Mammary epithelial cell (primary cell): ENCODE data around the gene ZMYND12.

Experiments used
- EZH2 ChIP-seq: IDR thresholded peaks from 2 replicates; pipeline ENCODE4 v1.6.1; 2012; ENCODE audit warnings: low read length, inconsistent platforms, borderline replicate concordance
- TF ChIP-seq, protein P1 (sequence below), 2 donors: IDR thresholded peaks in 1 of 2; conservative IDR thresholded peaks in 1 of 2; 2 replicates each; pipeline ENCODE4 v1.5.1; 2011 to 2012; ENCODE audit warnings: inconsistent platforms in 2 of 2, low read length in 2 of 2, mild to moderate bottlenecking in 2 of 2, control low read depth in 1 of 2, low read depth in 1 of 2; ENCODE audit not compliant: insufficient read depth in 1 of 2; ENCODE audit errors: extremely low read depth in 1 of 2

DNA sequence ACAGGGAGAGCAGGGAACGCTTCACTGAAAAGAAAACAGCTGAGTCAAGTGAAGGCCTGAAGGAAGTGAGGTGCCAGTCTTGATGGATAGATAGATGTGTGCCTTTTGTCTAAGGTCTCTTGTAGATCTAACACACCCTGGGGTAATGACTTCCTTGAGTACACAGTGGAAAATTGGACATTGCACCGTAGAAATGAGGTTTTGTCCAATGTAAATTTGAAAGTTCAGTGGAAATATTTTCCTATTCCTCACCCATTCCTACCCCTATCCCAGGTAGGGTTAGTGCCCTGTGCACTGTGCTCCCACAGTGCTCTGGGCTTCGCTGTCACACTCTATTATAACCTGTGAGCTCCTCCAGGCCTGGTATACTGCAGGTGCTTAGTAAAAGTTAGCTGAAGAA is 24.3 kb downstream of the ZMYND12 start:
- TF ChIP-seq, protein P1, sequence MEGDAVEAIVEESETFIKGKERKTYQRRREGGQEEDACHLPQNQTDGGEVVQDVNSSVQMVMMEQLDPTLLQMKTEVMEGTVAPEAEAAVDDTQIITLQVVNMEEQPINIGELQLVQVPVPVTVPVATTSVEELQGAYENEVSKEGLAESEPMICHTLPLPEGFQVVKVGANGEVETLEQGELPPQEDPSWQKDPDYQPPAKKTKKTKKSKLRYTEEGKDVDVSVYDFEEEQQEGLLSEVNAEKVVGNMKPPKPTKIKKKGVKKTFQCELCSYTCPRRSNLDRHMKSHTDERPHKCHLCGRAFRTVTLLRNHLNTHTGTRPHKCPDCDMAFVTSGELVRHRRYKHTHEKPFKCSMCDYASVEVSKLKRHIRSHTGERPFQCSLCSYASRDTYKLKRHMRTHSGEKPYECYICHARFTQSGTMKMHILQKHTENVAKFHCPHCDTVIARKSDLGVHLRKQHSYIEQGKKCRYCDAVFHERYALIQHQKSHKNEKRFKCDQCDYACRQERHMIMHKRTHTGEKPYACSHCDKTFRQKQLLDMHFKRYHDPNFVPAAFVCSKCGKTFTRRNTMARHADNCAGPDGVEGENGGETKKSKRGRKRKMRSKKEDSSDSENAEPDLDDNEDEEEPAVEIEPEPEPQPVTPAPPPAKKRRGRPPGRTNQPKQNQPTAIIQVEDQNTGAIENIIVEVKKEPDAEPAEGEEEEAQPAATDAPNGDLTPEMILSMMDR (conservative IDR thresholded peaks at IDR 0.05 in 1 of 2, IDR thresholded peaks at IDR 0.05 in 1 of 2; ENCODE audit: extremely low read depth in 1 of 2, insufficient read depth in 1 of 2, low read depth in 1 of 2, low read length in 2 of 2) = no peak
- no peak for TF ChIP-seq EZH2
